Osteoblast (primary cell): ENCODE measurements around the gene PTAFR. TPM values are rescaled to one million over a fixed set of nuclear protein-coding genes. Genes with fewer than 3 reads are reported as not detected.

Experiments used
- DNase-seq: peaks from one replicate; pipeline ENCODE4 v3.0.0; 2011; ENCODE audit warnings: low spot score, mixed read lengths; ENCODE audit not compliant: insufficient read length; ENCODE audit errors: missing footprints
- H2AFZ ChIP-seq: 2 replicates; pipeline ENCODE4 v1.6.0; 2011; ENCODE audit warnings: mild to moderate bottlenecking, low read length
- H3K27ac ChIP-seq: 2 replicates; pipeline ENCODE4 v1.5.1; 2011; ENCODE audit warnings: mild to moderate bottlenecking, low read depth, low read length, moderate library complexity
- H3K27me3 ChIP-seq: 2 replicates; pipeline ENCODE4 v1.6.0; 2012; ENCODE audit warnings: mild to moderate bottlenecking, control low read depth, inconsistent platforms, low read length, moderate library complexity; ENCODE audit not compliant: insufficient read depth
- H3K36me3 ChIP-seq: 2 replicates; pipeline ENCODE4 v1.5.1; 2011; ENCODE audit warnings: mild to moderate bottlenecking, low read length, control low read depth, moderate library complexity; ENCODE audit not compliant: insufficient read depth
- H3K4me1 ChIP-seq: 2 replicates; pipeline ENCODE4 v1.5.1; 2011; ENCODE audit warnings: mild to moderate bottlenecking, low read length, control low read depth, moderate library complexity; ENCODE audit not compliant: insufficient read depth
- H3K4me2 ChIP-seq: 2 replicates; pipeline ENCODE4 v1.6.0; 2011; ENCODE audit warnings: mild to moderate bottlenecking, low read length; ENCODE audit not compliant: insufficient read depth
- H3K4me3 ChIP-seq: fragments of 200-600 bp; sonication (generic); 3 replicates; pipeline ENCODE4 v1.5.1; 2012; ENCODE audit warnings: mild to moderate bottlenecking, low read length, inconsistent platforms; ENCODE audit not compliant: insufficient read depth
- H3K79me2 ChIP-seq: 2 replicates; pipeline ENCODE4 v1.6.0; 2012; ENCODE audit warnings: mild to moderate bottlenecking, low read length, control low read depth, inconsistent platforms; ENCODE audit not compliant: insufficient read depth
- H3K9me3 ChIP-seq: 2 replicates; pipeline ENCODE4 v1.5.1; 2011; ENCODE audit warnings: low read depth, low read length, control low read depth
- H4K20me1 ChIP-seq: 2 replicates; pipeline ENCODE4 v1.6.0; 2012; ENCODE audit warnings: mild to moderate bottlenecking, low read length, control low read depth; ENCODE audit not compliant: insufficient read depth
- CTCF ChIP-seq: IDR thresholded peaks from 2 replicates; pipeline ENCODE4 v1.5.1; 2011; ENCODE audit warnings: mild to moderate bottlenecking, low read depth, low read length, moderate library complexity; ENCODE audit errors: extremely low read depth
- total RNA-seq: library from RNA; depleted of rRNA; stranded (reverse); fragments of >200 nt; gene quantifications from 2 replicates; pipeline ENCODE4 v1.2.3, GENCODE V29; 2012

Gene PTAFR
- total RNA-seq, 1 donor = under 0.01 TPM

DNA sequence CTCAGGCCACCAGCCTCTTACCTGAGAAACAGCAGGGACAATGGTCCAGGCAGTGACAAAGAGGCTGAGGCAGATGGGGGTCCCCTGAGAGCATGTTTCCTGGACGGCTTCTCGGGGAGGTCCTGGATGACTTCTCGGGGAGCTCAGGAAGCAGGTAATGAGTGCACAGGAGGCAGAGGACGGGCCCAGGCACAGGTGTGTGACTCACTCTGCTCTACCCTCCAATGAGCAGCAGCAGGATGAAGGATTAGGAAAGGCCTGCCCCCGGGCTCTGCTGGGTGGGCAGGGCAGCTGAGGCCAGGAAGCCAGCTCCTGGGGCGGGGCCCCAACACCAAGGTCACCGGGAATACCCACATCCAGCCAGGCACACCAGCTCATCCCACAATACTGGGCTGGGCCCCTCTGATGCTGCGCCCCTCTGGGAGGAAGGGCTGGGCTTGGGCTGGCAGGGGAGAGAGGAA lies 17.2 kb upstream of the PTAFR start:
- no peak overlapping the region for H3K4me3 ChIP-seq
- H4K20me1 ChIP-seq = no peaks in the 10 kb centered on the region
- no peak for DNase-seq
- H3K27me3 ChIP-seq = no peaks in the 10 kb centered on the region
- peaks cover under 1% of the 10 kb centered on the region for H3K36me3 ChIP-seq
- H3K9me3 ChIP-seq = no peaks in the 10 kb centered on the region
- no peak overlapping the region for H3K27ac ChIP-seq
- H2AFZ ChIP-seq = no peak overlapping the region
- H3K4me1 ChIP-seq = no peaks in the 10 kb centered on the region
- H3K79me2 ChIP-seq = no peaks in the 10 kb centered on the region
- no peak overlapping the region for H3K4me2 ChIP-seq
- no peak for TF ChIP-seq CTCF

- no peaks in the 10 kb centered on the region for H3K9me3 ChIP-seq
- no peak overlapping the region for H3K4me3 ChIP-seq
- no peaks in the 10 kb centered on the region for H3K27me3 ChIP-seq
- DNase-seq = no peak
- H3K36me3 ChIP-seq = no peaks in the 10 kb centered on the region
- peak overlapping the region; percentile 85 for H2AFZ ChIP-seq
- no peak for TF ChIP-seq CTCF
- H4K20me1 ChIP-seq = no peaks in the 10 kb centered on the region
- no peaks in the 10 kb centered on the region for H3K4me1 ChIP-seq
- no peak overlapping the region for H3K27ac ChIP-seq
- no peak overlapping the region for H3K4me2 ChIP-seq
- no peaks in the 10 kb centered on the region for H3K79me2 ChIP-seq
Measured at GRCh38 chr1:28190996-28191645, 14.6 kb upstream of the PTAFR start.

DNA sequence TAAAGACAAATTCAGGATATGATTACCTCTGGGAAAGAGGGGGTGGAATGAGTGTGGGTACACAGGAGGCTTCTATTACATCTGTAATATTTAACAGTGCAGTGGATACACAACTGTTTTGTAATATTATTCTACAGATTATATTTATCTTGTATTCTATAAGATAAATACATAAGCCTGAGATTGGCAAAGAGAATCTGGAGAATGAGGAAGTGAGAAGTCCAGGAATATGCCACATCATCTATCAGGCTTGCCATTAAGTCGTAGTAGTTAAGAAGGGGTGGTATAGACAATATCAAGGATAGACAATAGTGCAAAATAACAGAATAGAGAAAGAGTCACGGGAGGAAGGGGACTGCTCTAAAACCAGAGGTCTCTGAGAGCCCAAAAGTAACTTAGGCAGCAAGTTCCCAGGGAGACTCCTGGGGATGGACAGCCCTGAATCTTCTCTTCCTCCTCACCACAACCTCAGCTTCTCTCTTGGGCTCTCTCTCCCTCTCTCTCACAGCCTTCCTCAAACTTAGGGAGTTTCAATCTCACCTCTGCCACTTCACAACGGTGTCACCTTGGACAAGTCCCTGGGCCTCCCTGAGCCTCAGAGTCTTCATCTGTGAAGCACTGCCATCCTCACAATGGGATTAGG lies 14.0 kb upstream of the PTAFR start:
- Histone ChIP-seq H3K4me1 (no peaks in the 10 kb centered on the region), H3K27me3 (no peaks in the 10 kb centered on the region), H3K27ac (no peak overlapping the region), H3K4me3 (no peak overlapping the region), H3K4me2 (no peak overlapping the region), H4K20me1 (no peaks in the 10 kb centered on the region), H2AFZ (peak overlapping the region; percentile 85), H3K9me3 (no peaks in the 10 kb centered on the region), H3K36me3 (no peaks in the 10 kb centered on the region), H3K79me2 (no peaks in the 10 kb centered on the region)
- DNase-seq = no peak
- TF ChIP-seq CTCF = no peak

DNA sequence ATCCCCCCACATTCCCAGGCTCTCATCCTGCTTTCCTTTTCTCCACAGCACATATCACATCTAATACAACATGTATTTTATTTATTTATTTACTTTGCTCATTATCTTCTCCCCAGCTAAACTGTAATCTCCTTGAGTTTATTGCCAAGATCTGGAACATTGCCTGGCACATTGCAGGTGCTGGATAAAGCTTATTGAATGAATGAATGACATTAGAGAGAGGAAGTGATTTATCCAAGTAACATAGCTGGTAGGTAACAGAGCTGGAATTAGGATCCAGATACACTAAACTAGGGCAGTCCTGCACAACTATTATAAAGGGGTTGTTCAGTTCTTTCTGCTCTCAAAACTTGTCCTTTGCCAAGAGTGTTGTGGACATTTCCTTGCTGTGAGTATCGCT lies 8.6 kb upstream of the PTAFR start:
- Histone ChIP-seq H3K27ac (no peak overlapping the region), H4K20me1 (no peaks in the 10 kb centered on the region), H3K4me3 (no peak overlapping the region), H3K36me3 (no peaks in the 10 kb centered on the region), H3K4me1 (no peaks in the 10 kb centered on the region), H3K9me3 (no peaks in the 10 kb centered on the region), H3K4me2 (no peak overlapping the region), H3K79me2 (no peaks in the 10 kb centered on the region), H3K27me3 (no peaks in the 10 kb centered on the region), H2AFZ (no peak overlapping the region)
- no peak for TF ChIP-seq CTCF
- DNase-seq = no peak
